Mammary epithelial cell (primary cell): ENCODE data around the gene RNASE13.

ENCODE experiments used
- EZH2 ChIP-seq: IDR thresholded peaks from 2 replicates; pipeline ENCODE4 v1.6.1; 2012; ENCODE audit warnings: low read length, inconsistent platforms, borderline replicate concordance
- TF ChIP-seq, protein P1 (sequence below), 2 donors: IDR thresholded peaks in 1 of 2; conservative IDR thresholded peaks in 1 of 2; 2 replicates each; pipeline ENCODE4 v1.5.1; 2011 to 2012; ENCODE audit warnings: inconsistent platforms in 2 of 2, low read length in 2 of 2, mild to moderate bottlenecking in 2 of 2, control low read depth in 1 of 2, low read depth in 1 of 2; ENCODE audit not compliant: insufficient read depth in 1 of 2; ENCODE audit errors: extremely low read depth in 1 of 2

DNA sequence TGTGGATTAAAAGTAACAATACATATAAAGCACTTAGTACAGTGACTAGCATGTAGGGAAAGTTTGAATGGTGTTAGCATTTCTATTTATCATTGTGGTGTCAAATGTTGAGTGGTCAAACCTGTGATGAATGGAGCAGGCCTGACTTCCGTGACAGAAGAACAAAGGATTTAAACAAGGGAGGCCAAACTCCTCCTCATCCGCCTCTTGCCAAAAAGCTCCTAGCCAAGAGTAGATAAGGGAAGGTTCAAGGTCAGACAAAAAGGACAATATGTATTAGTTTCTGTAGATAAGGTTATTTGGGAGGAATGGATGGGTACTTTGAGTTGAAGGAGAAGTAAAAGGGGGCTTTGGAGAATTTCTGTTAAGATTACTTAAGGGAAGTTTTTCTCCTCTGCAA is 14.0 kb upstream of the RNASE13 start:
- TF ChIP-seq, protein P1, sequence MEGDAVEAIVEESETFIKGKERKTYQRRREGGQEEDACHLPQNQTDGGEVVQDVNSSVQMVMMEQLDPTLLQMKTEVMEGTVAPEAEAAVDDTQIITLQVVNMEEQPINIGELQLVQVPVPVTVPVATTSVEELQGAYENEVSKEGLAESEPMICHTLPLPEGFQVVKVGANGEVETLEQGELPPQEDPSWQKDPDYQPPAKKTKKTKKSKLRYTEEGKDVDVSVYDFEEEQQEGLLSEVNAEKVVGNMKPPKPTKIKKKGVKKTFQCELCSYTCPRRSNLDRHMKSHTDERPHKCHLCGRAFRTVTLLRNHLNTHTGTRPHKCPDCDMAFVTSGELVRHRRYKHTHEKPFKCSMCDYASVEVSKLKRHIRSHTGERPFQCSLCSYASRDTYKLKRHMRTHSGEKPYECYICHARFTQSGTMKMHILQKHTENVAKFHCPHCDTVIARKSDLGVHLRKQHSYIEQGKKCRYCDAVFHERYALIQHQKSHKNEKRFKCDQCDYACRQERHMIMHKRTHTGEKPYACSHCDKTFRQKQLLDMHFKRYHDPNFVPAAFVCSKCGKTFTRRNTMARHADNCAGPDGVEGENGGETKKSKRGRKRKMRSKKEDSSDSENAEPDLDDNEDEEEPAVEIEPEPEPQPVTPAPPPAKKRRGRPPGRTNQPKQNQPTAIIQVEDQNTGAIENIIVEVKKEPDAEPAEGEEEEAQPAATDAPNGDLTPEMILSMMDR (conservative IDR thresholded peaks at IDR 0.05 in 1 of 2, IDR thresholded peaks at IDR 0.05 in 1 of 2; ENCODE audit: extremely low read depth in 1 of 2, insufficient read depth in 1 of 2, low read depth in 1 of 2, low read length in 2 of 2) = no peak
- no peak for TF ChIP-seq EZH2
